Mesothelial cell of epicardium (in vitro differentiated cells): ENCODE results near the gene ZPBP2. TPM values are rescaled to one million over a fixed set of nuclear protein-coding genes. Genes with fewer than 3 reads are reported as not detected.

ENCODE experiments used
- DNase-seq, 2 experiments: peaks; one replicate each; pipeline ENCODE4 v3.0.0; 2021; ENCODE audit warnings: low spot score in 2 of 2; ENCODE audit not compliant: unreplicated experiment in 2 of 2
- H3K27ac Mint-ChIP-seq: 2 replicates; pipeline ENCODE4 v1.8.0; 2021; ENCODE audit warnings: mixed read lengths
- H3K27me3 Mint-ChIP-seq: 2 replicates; pipeline ENCODE4 v1.8.0; 2021; ENCODE audit warnings: low read depth, mixed read lengths
- H3K36me3 Mint-ChIP-seq: 2 replicates; pipeline ENCODE4 v1.8.0; 2021; ENCODE audit warnings: mixed read lengths
- H3K4me1 Mint-ChIP-seq: 2 replicates; pipeline ENCODE4 v1.8.0; 2021; ENCODE audit warnings: mixed read lengths
- H3K4me3 Mint-ChIP-seq: 2 replicates; pipeline ENCODE4 v1.8.0; 2021; ENCODE audit warnings: mild to moderate bottlenecking, moderate library complexity, mixed read lengths
- H3K9me3 Mint-ChIP-seq: 2 replicates; pipeline ENCODE4 v1.8.0; 2021; ENCODE audit warnings: mixed read lengths
- total RNA-seq: library from RNA; stranded (reverse); gene quantifications from 3 replicates; pipeline ENCODE4 v1.2.1, GENCODE V29; 2021
- TF ChIP-seq, protein P1 (sequence below): fragments of 200-600 bp; sonication (generic); IDR thresholded peaks from one replicate; pipeline ENCODE4 v1.5.0; 2021; ENCODE audit warnings: antibody characterized with exemption; ENCODE audit not compliant: unreplicated experiment

ZPBP2 gene
- total RNA-seq, 1 donor from 2014 or later = not detected

DNA sequence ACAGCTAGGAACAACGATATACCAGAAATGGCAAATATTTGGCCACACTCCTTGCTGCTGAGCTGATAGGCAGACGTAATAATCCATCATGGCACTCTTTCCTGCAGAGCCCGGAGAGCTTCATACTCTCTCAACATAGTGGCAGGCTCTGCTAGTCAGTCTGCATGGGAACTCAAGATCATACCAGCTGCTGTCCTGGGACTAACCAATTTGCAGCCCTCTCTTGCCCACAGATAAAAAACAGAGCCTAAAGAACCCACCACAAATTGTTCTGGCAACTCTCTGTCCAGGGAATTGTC lies 36.9 kb downstream of the ZPBP2 start:
- H3K36me3 Mint-ChIP-seq = peaks cover 15% of the 10 kb centered on the region
- TF ChIP-seq, protein P1, sequence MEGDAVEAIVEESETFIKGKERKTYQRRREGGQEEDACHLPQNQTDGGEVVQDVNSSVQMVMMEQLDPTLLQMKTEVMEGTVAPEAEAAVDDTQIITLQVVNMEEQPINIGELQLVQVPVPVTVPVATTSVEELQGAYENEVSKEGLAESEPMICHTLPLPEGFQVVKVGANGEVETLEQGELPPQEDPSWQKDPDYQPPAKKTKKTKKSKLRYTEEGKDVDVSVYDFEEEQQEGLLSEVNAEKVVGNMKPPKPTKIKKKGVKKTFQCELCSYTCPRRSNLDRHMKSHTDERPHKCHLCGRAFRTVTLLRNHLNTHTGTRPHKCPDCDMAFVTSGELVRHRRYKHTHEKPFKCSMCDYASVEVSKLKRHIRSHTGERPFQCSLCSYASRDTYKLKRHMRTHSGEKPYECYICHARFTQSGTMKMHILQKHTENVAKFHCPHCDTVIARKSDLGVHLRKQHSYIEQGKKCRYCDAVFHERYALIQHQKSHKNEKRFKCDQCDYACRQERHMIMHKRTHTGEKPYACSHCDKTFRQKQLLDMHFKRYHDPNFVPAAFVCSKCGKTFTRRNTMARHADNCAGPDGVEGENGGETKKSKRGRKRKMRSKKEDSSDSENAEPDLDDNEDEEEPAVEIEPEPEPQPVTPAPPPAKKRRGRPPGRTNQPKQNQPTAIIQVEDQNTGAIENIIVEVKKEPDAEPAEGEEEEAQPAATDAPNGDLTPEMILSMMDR = no peak
- peaks cover 4% of the 10 kb centered on the region for H3K4me1 Mint-ChIP-seq
- H3K4me3 Mint-ChIP-seq = no peak overlapping the region
- no peaks in the 10 kb centered on the region for H3K9me3 Mint-ChIP-seq
- no peaks in the 10 kb centered on the region for H3K27me3 Mint-ChIP-seq
- no peak overlapping the region for H3K27ac Mint-ChIP-seq
- peak in 1 of 2 experiments; percentile 19 for DNase-seq

DNA sequence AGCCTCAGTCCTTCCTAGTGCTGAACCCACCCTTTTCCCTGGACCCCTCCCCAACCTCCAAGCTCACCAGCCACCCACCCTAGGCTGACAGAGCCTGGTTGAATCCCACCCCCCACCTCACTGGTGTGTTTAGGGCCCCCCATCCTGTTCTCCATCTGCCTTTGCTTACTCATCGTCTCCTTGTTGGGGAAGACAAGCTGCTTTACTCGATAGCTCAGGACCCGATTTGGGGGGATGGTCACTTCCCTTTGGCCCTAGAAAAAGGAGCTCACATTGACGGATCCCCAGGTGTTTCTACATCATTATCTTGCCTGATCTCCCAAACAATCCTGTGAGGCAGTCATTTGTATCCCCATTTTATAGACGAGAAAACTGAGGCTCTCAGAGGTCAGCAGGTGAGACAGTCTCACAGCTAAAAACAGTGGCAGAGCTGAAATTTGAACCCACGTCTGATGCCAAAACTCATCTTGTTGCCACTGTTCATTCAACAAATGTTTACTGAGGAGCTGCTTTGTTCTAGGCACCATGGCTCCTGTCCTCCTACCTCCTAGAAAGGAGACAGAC lies 40.9 kb downstream of the ZPBP2 start:
- H3K27ac Mint-ChIP-seq = no peak overlapping the region
- no peaks in the 10 kb centered on the region for H3K9me3 Mint-ChIP-seq
- H3K4me3 Mint-ChIP-seq = no peak overlapping the region
- TF ChIP-seq, protein P1 = no peak
- H3K27me3 Mint-ChIP-seq = no peaks in the 10 kb centered on the region
- no peak for DNase-seq
- peaks cover 12% of the 10 kb centered on the region for H3K36me3 Mint-ChIP-seq
- no peaks in the 10 kb centered on the region for H3K4me1 Mint-ChIP-seq

DNA sequence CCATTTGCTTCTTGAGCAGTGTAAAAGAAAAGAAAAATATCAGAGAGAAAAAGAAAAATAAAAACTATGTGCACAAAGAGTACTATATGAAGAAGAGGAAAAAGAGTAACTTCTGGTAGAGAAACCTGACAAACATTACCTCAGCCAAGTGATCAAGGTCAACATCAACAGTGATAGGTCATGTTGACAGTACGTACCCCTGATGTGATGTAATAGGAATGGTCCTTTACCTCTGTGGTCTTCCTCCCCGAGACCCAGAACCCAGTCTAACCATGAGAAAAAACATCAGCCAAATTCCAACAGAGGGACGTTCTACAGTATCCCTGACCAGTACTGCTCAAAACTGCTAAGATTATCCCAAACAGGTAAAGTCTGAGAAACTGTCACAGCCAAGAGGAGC lies 46.0 kb downstream of the ZPBP2 start:
- TF ChIP-seq, protein P1 = no peak
- Mint-ChIP-seq H3K27me3 (no peaks in the 10 kb centered on the region), H3K4me3 (no peak overlapping the region), H3K4me1 (no peaks in the 10 kb centered on the region), H3K27ac (no peak overlapping the region), H3K36me3 (peaks cover 19% of the 10 kb centered on the region), H3K9me3 (no peaks in the 10 kb centered on the region)
- no peak for DNase-seq

DNA sequence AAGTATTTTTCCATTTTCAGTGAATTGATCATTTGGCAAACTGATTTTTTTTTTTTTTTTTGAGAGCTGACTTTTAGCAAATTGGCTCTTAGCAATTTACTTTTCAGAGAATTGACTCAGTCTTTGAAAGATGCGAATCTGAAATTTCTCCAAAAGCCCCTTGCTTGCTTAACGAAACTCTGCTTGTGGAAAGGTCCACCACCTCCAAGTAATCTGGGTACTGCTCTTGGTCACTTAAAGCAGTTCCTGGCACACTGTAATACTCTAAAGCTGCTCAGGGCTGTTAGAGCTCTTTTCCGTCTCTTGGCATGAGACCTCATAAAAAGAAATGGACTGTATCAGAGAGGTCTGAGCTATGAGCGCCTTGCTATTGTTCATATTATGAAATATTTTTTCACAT lies 47.6 kb downstream of the ZPBP2 start:
- no peaks in the 10 kb centered on the region for H3K9me3 Mint-ChIP-seq
- peaks cover 21% of the 10 kb centered on the region for H3K36me3 Mint-ChIP-seq
- no peak overlapping the region for H3K4me3 Mint-ChIP-seq

DNA sequence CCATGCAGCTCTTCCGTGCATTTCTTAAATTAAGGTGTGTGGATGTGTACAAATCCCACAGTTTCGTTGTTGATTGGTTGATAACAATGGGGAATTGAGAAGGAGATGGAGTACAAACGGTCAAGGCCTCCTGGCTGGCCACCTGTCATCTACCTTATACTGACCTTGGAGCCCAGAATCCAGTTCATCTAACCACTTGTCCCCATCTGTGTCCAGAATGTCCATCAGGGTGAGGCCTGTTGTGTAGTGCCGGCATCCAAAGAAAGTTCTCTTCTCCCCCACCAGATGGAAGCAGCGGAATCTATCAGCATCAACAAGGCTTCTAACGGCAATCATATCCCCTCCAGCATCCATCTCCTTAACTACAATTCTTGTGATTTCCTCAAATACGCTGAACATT lies 48.9 kb downstream of the ZPBP2 start:
- DNase-seq = no peak
- no peak overlapping the region for H3K27ac Mint-ChIP-seq
- no peaks in the 10 kb centered on the region for H3K9me3 Mint-ChIP-seq
- H3K36me3 Mint-ChIP-seq = peaks cover 24% of the 10 kb centered on the region
- TF ChIP-seq, protein P1 = no peak
- H3K4me1 Mint-ChIP-seq = no peaks in the 10 kb centered on the region
- no peak overlapping the region for H3K4me3 Mint-ChIP-seq
- H3K27me3 Mint-ChIP-seq = no peaks in the 10 kb centered on the region

More for the DNA sequence above, 47.6 kb downstream of the ZPBP2 start:
- DNase-seq = no peak
- Mint-ChIP-seq H3K27ac (no peak overlapping the region), H3K4me1 (no peaks in the 10 kb centered on the region), H3K27me3 (no peaks in the 10 kb centered on the region)
- TF ChIP-seq, protein P1 = no peak
